Jurkat, Clone E6-1 (cell line): Measurements from ENCODE around the gene CDH20.

Source experiments
- DNase-seq: peaks from one replicate; pipeline ENCODE4 v3.0.0-alpha.2; 2011; ENCODE audit warnings: low read depth, low spot score
- H3K4me3 ChIP-seq: 2 replicates; pipeline ENCODE4 v1.5.1; 2011; ENCODE audit warnings: mild to moderate bottlenecking, low read length, control low read depth, moderate library complexity

The CDH20 gene

DNA sequence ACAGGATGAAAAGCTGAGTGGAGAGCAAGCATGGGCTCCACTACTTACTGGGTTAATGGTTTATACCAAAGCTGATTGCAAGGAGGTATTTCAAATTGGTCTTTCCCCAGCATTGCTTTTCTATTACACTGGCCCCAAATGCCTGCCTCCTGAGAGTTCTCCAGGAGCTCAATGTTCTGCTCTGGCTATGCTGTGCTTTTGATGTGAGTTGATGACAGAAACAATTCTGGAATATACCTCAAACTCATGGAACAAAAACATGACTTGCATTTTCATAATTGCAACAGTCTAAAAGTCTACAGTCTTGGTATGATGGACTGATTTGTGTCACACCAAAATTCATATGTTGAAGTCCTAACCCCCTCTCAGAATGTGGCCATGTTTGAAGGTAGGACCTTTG lies 258.0 kb downstream of the CDH20 start:
- DNase-seq = no peak
- H3K4me3 ChIP-seq = no peak overlapping the region

DNA sequence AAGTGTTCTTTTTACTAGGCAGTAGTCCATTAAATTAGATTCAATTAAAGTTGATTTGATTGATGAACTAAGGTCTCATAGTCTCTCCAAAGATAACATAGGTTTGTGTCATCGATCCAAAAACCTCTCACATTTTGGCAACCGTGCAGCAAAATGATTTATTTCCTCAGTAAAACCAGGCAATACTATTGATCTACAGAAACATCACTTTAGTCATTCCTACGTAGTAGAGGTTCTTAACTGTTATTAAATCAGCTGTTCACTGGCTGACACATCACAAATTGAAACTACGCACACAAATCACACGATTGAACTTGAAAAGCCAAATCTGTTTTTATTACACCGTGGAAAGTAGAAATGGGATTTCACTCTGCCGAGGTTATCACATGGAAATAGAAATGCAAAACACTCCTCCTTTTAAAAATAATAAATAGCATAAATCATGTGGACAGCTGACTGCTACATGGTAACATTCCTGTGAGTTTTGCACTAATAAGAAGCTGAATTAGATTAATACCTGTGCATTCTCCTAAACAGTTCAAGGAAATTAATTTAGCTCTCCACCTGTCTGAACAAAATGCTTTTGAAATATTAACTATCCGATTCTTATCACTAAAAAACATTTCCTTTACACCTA lies 262.5 kb downstream of the CDH20 start:
- no peak for DNase-seq
- H3K4me3 ChIP-seq = no peak overlapping the region

DNA sequence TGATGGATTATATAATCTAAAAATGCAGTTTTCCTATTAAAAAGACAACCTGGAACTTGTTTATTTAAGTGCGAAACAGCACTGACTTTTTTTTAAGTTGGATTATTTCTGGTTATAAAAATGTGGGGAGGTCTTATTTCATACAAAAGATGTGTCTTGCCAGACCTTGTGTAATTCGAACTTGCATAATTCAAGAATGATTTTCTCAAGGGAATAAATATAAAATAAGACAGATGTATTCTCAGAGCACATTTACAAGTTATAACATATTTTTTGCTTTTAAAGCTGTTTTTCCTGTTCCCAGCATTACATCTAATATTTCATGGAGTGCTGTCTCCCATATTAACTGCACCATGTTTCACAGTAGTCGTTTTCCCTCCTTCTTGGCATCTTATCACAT lies 263.1 kb downstream of the CDH20 start:
- no peak for DNase-seq
- H3K4me3 ChIP-seq = no peak overlapping the region

DNA sequence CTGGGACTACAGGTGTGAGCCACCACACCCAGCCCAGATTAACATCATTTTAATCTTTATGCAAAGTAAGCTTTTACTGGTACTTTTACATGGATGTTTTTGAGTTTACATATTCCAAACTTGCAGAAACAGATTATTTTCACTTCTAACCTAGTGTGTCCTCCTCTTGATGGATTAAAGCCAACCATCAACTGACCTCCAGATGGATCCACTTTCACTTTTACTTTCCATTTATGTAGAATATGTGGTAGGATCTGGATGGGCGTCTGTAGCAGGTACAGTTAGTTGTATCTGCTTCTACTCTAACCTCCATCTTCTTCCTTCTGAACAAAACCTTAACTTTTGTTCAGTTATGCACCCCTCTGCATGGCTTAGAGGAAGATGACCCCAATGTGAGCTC lies 264.1 kb downstream of the CDH20 start:
- no peak overlapping the region for H3K4me3 ChIP-seq
- no peak for DNase-seq

DNA sequence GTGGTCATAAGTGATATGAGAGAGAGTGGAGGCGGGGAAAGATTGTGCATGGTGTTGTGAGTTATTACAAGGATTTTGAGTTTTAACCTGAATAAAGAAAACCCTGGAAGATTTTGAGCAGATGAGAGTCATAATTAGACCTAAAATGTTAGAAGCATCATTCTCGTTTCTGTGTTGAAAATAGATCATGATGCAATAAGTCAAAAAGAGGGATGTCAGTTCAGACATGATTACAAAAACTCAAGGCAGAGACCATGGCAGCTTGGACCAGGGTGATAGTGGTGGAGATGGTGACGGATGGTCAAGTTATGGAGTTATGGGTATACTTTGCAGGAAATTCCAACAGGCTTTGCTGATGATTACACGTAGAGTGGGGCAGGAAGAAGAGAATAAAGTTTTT lies 267.2 kb downstream of the CDH20 start:
- H3K4me3 ChIP-seq = no peak overlapping the region

DNA sequence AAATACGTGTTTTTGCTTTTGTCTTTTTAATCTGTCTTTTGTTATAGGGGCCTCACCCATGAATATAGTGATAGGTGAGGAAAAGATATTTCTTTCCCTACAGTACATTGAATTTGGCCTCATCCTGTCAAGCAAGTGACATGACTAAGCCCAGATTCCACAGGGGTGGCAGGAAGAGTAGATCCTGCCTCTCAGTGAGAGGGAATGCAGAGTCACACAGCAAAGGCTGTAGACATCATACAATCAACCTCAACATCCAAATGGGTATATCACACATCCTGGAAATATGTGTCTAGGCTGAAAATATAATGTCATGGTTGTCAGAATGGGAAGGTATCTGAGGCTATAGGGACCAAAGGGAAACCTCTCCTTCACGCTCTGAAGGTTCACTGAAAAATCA lies 269.6 kb downstream of the CDH20 start:
- DNase-seq = no peak
- no peak overlapping the region for H3K4me3 ChIP-seq

More for the DNA sequence above, 267.2 kb downstream of the CDH20 start:
- no peak for DNase-seq
